Measurements from ENCODE around the gene ACSM2A.
"Not testable (repeated sequence)": the region's sequence is repeated elsewhere in the genome, so short reads cannot be mapped to it uniquely, and the experiment has no call there.

DNA sequence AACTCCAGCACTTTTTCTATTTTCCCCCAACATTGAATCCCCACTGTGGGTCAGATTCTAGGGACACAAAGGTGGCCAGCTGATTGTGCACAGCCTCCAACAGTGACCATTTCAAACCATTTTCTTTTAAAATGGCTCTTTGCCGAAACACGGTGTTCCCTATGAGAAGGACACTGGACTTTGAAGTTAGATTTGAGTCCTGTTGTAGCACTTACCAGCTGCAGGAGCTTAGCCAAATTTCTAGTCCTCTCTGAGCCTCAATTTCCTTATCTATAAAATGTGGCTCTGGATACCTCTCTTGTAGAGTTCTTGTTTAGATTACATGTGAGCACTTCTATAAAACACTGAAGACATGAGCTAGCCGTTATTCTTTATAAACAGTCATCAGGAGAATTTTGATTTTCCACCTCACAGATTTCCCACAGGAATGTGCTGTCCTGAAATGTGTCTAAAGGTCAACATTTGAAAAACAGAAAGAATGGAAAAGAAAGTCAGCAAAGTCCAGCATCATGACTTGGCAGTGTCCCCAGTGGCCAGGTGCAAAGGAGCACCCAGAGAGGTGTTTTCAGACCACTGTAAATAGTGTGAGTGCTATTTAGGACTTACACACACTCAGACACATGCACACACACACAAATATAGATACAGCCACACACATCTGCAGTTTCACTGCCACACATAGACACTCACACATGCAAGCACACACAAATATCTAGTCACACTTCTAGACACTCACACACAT lies 4.5 kb upstream of the ACSM2A start:
- not testable (repeated sequence) for TF ChIP-seq YY1 (IDR thresholded peaks at IDR 0.05); JUND (IDR thresholded peaks at IDR 0.05); NR2F2 (IDR thresholded peaks at IDR 0.05); RXRA (IDR thresholded peaks at IDR 0.05); RAD21 (IDR thresholded peaks at IDR 0.05); TAF1 (conservative IDR thresholded peaks at IDR 0.05); HNF4A (conservative IDR thresholded peaks at IDR 0.05); GABPA (IDR thresholded peaks at IDR 0.05 in 1 of 2, conservative IDR thresholded peaks at IDR 0.05 in 1 of 2)
- TF ChIP-seq, protein P1, sequence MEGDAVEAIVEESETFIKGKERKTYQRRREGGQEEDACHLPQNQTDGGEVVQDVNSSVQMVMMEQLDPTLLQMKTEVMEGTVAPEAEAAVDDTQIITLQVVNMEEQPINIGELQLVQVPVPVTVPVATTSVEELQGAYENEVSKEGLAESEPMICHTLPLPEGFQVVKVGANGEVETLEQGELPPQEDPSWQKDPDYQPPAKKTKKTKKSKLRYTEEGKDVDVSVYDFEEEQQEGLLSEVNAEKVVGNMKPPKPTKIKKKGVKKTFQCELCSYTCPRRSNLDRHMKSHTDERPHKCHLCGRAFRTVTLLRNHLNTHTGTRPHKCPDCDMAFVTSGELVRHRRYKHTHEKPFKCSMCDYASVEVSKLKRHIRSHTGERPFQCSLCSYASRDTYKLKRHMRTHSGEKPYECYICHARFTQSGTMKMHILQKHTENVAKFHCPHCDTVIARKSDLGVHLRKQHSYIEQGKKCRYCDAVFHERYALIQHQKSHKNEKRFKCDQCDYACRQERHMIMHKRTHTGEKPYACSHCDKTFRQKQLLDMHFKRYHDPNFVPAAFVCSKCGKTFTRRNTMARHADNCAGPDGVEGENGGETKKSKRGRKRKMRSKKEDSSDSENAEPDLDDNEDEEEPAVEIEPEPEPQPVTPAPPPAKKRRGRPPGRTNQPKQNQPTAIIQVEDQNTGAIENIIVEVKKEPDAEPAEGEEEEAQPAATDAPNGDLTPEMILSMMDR (IDR thresholded peaks at IDR 0.05; ENCODE audit: low read depth, low read length, missing input control), result not testable (repeated sequence)
- TF ChIP-seq, protein P2, sequence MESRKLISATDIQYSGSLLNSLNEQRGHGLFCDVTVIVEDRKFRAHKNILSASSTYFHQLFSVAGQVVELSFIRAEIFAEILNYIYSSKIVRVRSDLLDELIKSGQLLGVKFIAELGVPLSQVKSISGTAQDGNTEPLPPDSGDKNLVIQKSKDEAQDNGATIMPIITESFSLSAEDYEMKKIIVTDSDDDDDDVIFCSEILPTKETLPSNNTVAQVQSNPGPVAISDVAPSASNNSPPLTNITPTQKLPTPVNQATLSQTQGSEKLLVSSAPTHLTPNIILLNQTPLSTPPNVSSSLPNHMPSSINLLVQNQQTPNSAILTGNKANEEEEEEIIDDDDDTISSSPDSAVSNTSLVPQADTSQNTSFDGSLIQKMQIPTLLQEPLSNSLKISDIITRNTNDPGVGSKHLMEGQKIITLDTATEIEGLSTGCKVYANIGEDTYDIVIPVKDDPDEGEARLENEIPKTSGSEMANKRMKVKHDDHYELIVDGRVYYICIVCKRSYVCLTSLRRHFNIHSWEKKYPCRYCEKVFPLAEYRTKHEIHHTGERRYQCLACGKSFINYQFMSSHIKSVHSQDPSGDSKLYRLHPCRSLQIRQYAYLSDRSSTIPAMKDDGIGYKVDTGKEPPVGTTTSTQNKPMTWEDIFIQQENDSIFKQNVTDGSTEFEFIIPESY (IDR thresholded peaks at IDR 0.05), result not testable (repeated sequence)
- TF ChIP-seq, protein P3, sequence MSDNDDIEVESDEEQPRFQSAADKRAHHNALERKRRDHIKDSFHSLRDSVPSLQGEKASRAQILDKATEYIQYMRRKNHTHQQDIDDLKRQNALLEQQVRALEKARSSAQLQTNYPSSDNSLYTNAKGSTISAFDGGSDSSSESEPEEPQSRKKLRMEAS (IDR thresholded peaks at IDR 0.05), result not testable (repeated sequence)
- TF ChIP-seq, protein P4, sequence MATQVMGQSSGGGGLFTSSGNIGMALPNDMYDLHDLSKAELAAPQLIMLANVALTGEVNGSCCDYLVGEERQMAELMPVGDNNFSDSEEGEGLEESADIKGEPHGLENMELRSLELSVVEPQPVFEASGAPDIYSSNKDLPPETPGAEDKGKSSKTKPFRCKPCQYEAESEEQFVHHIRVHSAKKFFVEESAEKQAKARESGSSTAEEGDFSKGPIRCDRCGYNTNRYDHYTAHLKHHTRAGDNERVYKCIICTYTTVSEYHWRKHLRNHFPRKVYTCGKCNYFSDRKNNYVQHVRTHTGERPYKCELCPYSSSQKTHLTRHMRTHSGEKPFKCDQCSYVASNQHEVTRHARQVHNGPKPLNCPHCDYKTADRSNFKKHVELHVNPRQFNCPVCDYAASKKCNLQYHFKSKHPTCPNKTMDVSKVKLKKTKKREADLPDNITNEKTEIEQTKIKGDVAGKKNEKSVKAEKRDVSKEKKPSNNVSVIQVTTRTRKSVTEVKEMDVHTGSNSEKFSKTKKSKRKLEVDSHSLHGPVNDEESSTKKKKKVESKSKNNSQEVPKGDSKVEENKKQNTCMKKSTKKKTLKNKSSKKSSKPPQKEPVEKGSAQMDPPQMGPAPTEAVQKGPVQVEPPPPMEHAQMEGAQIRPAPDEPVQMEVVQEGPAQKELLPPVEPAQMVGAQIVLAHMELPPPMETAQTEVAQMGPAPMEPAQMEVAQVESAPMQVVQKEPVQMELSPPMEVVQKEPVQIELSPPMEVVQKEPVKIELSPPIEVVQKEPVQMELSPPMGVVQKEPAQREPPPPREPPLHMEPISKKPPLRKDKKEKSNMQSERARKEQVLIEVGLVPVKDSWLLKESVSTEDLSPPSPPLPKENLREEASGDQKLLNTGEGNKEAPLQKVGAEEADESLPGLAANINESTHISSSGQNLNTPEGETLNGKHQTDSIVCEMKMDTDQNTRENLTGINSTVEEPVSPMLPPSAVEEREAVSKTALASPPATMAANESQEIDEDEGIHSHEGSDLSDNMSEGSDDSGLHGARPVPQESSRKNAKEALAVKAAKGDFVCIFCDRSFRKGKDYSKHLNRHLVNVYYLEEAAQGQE (IDR thresholded peaks at IDR 0.05), result not testable (repeated sequence)

Measured in liver (tissue), 3 donors.